H1 (cell line): ENCODE results near the gene JPH2. TPM values are rescaled to one million over a fixed set of nuclear protein-coding genes. Genes with fewer than 3 reads are reported as not detected.

Experiments used
- CHD2 ChIP-seq: IDR thresholded peaks from 2 replicates; pipeline ENCODE4 v1.6.1; 2012; ENCODE audit warnings: low read length, improper control_type of control experiment
- SRF ChIP-seq: IDR thresholded peaks from 2 replicates; pipeline ENCODE4 v1.6.1; 2011; ENCODE audit warnings: mild to moderate bottlenecking, low read depth, low read length, moderate library complexity
- polyA plus RNA-seq, 7 experiments: library from polyadenylated mRNA; depleted of rRNA in 3 of 7; stranded (reverse) in 5 of 7; unstranded in 2 of 7; fragments of >200 nt in 5 of 7; fragments of 200-250 nt in 2 of 7; gene quantifications; 1 replicate in 5 of 7; 2 replicates in 1 of 7; 4 replicates in 1 of 7; pipeline versions ENCODE4 v1.2.1 to v1.2.3, GENCODE V29; 2011 to 2013; ENCODE audit warnings: missing spikeins in 2 of 7, mixed read lengths in 2 of 7
- total RNA-seq: library from RNA; stranded (reverse); fragmentation: NEBNext Ultra II Directional; extraction: Animal tissue kit (Norgen Biotek cat#: 25700); gene quantifications from 2 replicates; pipeline ENCODE4 v1.2.1, GENCODE V29; 2021

Gene JPH2
- total and polyA plus RNA-seq, 2 of the 8 experiments (the other 6 are each of a cell fraction or from before 2014, with no cell fraction given) = 0.59 to 1.3 TPM

GRCh38 chr20:44120676-44121425 is 66.1 kb downstream of the JPH2 start (continued):
- TF ChIP-seq SRF (no peak), CHD2 (no peak)
